Measurements from ENCODE around the gene BFSP2.

DNA sequence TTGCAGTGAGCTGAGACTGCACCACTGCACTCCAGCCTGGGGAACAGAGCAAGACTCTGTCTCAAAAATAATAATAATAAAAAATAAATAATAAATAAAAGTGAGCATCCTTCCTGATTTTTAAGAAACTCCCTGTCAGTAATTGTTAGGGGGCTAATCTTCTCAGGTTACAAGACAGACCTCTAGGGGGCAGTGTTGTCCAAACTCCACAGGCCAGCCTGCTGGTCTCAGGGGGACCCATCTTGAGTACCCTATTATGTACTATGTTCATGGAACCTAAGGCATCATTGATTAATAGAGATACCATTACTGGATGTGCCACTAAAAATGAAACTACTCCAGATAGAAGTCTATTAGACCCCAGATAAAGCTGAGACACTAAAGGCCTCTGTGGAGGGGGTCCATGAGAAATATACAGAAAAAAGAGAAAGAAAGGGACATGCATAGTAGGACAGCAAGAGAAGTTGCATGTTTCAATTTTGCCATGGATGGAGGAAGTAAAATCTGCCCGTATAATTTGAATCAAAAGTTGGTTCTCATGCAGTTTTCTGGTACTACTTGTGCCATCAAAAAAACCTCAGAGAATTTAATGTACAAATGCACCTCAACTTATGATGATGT, 88.2 kb downstream of the BFSP2 start:
- TF ChIP-seq CTCF (IDR thresholded peaks at IDR 0.05; ENCODE audit: low read length) (peak; percentile 52), EZH2 (optimal IDR thresholded peaks at IDR 0.05; ENCODE audit: low read depth, low read length) (no peak), EZH2phosphoT487 (IDR thresholded peaks at IDR 0.05; ENCODE audit: low read length) (no peak)

Data from MM.1S (cell line).